GM18951 (cell line): ENCODE measurements around the gene MYT1.

ENCODE experiments used
- POLR2A ChIP-seq: IDR thresholded peaks from 4 replicates; pipeline ENCODE4 v1.6.1; 2011; ENCODE audit warnings: mild to moderate bottlenecking; ENCODE audit not compliant: insufficient read length, insufficient read depth; ENCODE audit errors: extremely low read depth
- in situ Hi-C: fragments of 300-500 bp; cut with MboI; formaldehyde crosslinking; loops from one replicate; pipeline ENCODE4 v1.12.0; 2022; ENCODE audit warnings: low sequenced_read_pairs, mixed read lengths, inconsistent platforms; ENCODE audit not compliant: unreplicated experiment

MYT1 gene

GRCh38 chr20:64220891-64221527 lies 56.8 kb downstream of the MYT1 start:
- no peak for TF ChIP-seq POLR2A
- in situ Hi-C loops: no loop called here

- no peak for TF ChIP-seq POLR2A
- in situ Hi-C loops: no loop called here
Measured at GRCh38 chr20:64222291-64222735, 58.1 kb downstream of the MYT1 start.

GRCh38 chr20:64222851-64223525 lies 58.7 kb downstream of the MYT1 start:
- no peak for TF ChIP-seq POLR2A
- in situ Hi-C loops: no loop called here

- no peak for TF ChIP-seq POLR2A
Measured at GRCh38 chr20:64223526-64224067, 59.3 kb downstream of the MYT1 start.

GRCh38 chr20:64224351-64225170 lies 60.3 kb downstream of the MYT1 start:
- in situ Hi-C loops: no loop called here

More at GRCh38 chr20:64223526-64224067, 59.3 kb downstream of the MYT1 start:
- in situ Hi-C loops: no loop called here

GRCh38 chr20:64225171-64225595 lies 60.9 kb downstream of the MYT1 start:
- no peak for TF ChIP-seq POLR2A
- in situ Hi-C loops: no loop called here

More at GRCh38 chr20:64224351-64225170, 60.3 kb downstream of the MYT1 start:
- TF ChIP-seq POLR2A: no peak

GRCh38 chr20:64225828-64226598 lies 61.8 kb downstream of the MYT1 start:
- in situ Hi-C loops: no loop called here

GRCh38 chr20:64226686-64227580 lies 62.7 kb downstream of the MYT1 start:
- TF ChIP-seq POLR2A: no peak
- in situ Hi-C loops: no loop called here

More at GRCh38 chr20:64225828-64226598, 61.8 kb downstream of the MYT1 start:
- TF ChIP-seq POLR2A: no peak

GRCh38 chr20:64228086-64228653 lies 63.9 kb downstream of the MYT1 start:
- in situ Hi-C loops: no loop called here
- TF ChIP-seq POLR2A: no peak

GRCh38 chr20:64228751-64229506 lies 64.7 kb downstream of the MYT1 start:
- TF ChIP-seq POLR2A: no peak
- in situ Hi-C loops: no loop called here
